Keratinocyte (primary cell): ENCODE data around the gene ITPR2. TPM values are rescaled to one million over a fixed set of nuclear protein-coding genes. Genes with fewer than 3 reads are reported as not detected.

Experiments used
- DNase-seq: peaks from one replicate; pipeline ENCODE4 v3.0.0-alpha.2; 2011; ENCODE audit warnings: low read depth, missing footprints, low spot score
- FAIRE-seq: peaks from 2 replicates; lab custom pipeline; 2011; peaks lifted over from hg19 to GRCh38; lab: Jason Lieb, UNC
- H2AFZ ChIP-seq: 2 replicates; pipeline ENCODE4 v1.6.0; 2012; ENCODE audit warnings: low read length, control low read depth, inconsistent platforms; ENCODE audit not compliant: control insufficient read depth
- H3K27ac ChIP-seq: 2 replicates; pipeline ENCODE4 v1.5.1; 2011; ENCODE audit warnings: low read length; ENCODE audit not compliant: control insufficient read depth, insufficient read depth
- H3K27me3 ChIP-seq: 3 replicates; pipeline ENCODE4 v1.6.0; 2011; ENCODE audit warnings: low read length; ENCODE audit not compliant: control insufficient read depth, insufficient read depth; ENCODE audit errors: extremely low read depth
- H3K36me3 ChIP-seq, 2 experiments: 2 replicates in 1 of 2; 3 replicates in 1 of 2; pipeline ENCODE4 v1.5.1; 2011; ENCODE audit warnings: low read length in 2 of 2, mild to moderate bottlenecking in 1 of 2; ENCODE audit not compliant: control insufficient read depth in 2 of 2, insufficient read depth in 2 of 2; ENCODE audit errors: extremely low read depth in 1 of 2
- H3K4me1 ChIP-seq: 3 replicates; pipeline ENCODE4 v1.5.1; 2011; ENCODE audit warnings: low read length; ENCODE audit not compliant: control insufficient read depth, insufficient read depth; ENCODE audit errors: extremely low read depth
- H3K4me2 ChIP-seq: 3 replicates; pipeline ENCODE4 v1.6.0; 2011; ENCODE audit warnings: low read depth, low read length; ENCODE audit not compliant: control insufficient read depth, insufficient read depth; ENCODE audit errors: extremely low read depth
- H3K4me3 ChIP-seq, 3 experiments: fragments of 200-600 bp in 1 of 3; sonication (generic) in 1 of 3; 2 replicates in 2 of 3; 3 replicates in 1 of 3; pipeline ENCODE4 v1.5.1; 2011 to 2016; ENCODE audit warnings: low read length in 3 of 3, mild to moderate bottlenecking in 3 of 3, control low read depth in 2 of 3, inconsistent platforms in 1 of 3, low read depth in 1 of 3, mixed read lengths in 1 of 3, mixed run types in 1 of 3, moderate library complexity in 1 of 3; ENCODE audit not compliant: control insufficient read depth in 2 of 3, insufficient read depth in 2 of 3; ENCODE audit errors: extremely low read depth in 1 of 3
- H3K79me2 ChIP-seq: 2 replicates; pipeline ENCODE4 v1.6.0; 2012; ENCODE audit warnings: low read length; ENCODE audit not compliant: control insufficient read depth, insufficient read depth
- H3K9ac ChIP-seq: 3 replicates; pipeline ENCODE4 v1.6.0; 2011; ENCODE audit warnings: low read length; ENCODE audit not compliant: control insufficient read depth, insufficient read depth; ENCODE audit errors: extremely low read depth
- H3K9me1 ChIP-seq: 3 replicates; pipeline ENCODE4 v1.6.0; 2011; ENCODE audit warnings: low read length; ENCODE audit not compliant: control insufficient read depth, insufficient read depth; ENCODE audit errors: extremely low read depth
- H3K9me3 ChIP-seq: 2 replicates; pipeline ENCODE4 v1.5.1; 2012; ENCODE audit warnings: low read depth, low read length; ENCODE audit not compliant: control insufficient read depth
- H4K20me1 ChIP-seq: 3 replicates; pipeline ENCODE4 v1.6.0; 2011; ENCODE audit warnings: low read length; ENCODE audit not compliant: control insufficient read depth, insufficient read depth; ENCODE audit errors: extremely low read depth
- EZH2 ChIP-seq: IDR thresholded peaks from one replicate; pipeline ENCODE4 v1.6.1; 2012; ENCODE audit warnings: inconsistent platforms, mild to moderate bottlenecking, low read length, moderate library complexity
- dilution Hi-C: fragments of 300-500 bp; cut with MboI; formaldehyde crosslinking; loops from one replicate; pipeline ENCODE4 v1.7.0; 2020; ENCODE audit warnings: low sequenced_read_pairs; ENCODE audit not compliant: extremely low pct_ligation_motif_present
- polyA plus RNA-seq, 5 experiments: library from polyadenylated mRNA; depleted of rRNA in 3 of 5; stranded (reverse) in 3 of 5; stranded (forward) in 1 of 5; unstranded in 1 of 5; fragments of >200 nt; gene quantifications; 1 replicate in 1 of 5; 2 replicates in 3 of 5; 3 replicates in 1 of 5; pipeline versions ENCODE4 v1.2.1 to v1.2.3, GENCODE V29; 2011 to 2012; ENCODE audit warnings: missing spikeins in 2 of 5, low read depth in 1 of 5, low replicate concordance in 1 of 5
- TF ChIP-seq, protein P1 (sequence below), 3 experiments: IDR thresholded peaks in 1 of 3; conservative IDR thresholded peaks in 1 of 3; optimal IDR thresholded peaks in 1 of 3; 2 replicates in 2 of 3; 3 replicates in 1 of 3; pipeline versions ENCODE3 to v1.5.1; 2011; ENCODE audit warnings: low read length in 3 of 3, mild to moderate bottlenecking in 3 of 3, moderate library complexity in 2 of 3, control low read depth in 1 of 3, inconsistent platforms in 1 of 3; ENCODE audit not compliant: insufficient read depth in 2 of 3; ENCODE audit errors: extremely low read depth in 1 of 3

ITPR2 gene
- polyA plus RNA-seq, 1 donor (not counting 4 experiments of a cell fraction or from before 2014, with no cell fraction given) = 7.6 TPM

GRCh38 chr12:26659930-26660329 lies 173.1 kb downstream of the ITPR2 start:
- H3K79me2 ChIP-seq = no peaks in the 10 kb centered on the region
- TF ChIP-seq EZH2 = no peak
- TF ChIP-seq, protein P1, sequence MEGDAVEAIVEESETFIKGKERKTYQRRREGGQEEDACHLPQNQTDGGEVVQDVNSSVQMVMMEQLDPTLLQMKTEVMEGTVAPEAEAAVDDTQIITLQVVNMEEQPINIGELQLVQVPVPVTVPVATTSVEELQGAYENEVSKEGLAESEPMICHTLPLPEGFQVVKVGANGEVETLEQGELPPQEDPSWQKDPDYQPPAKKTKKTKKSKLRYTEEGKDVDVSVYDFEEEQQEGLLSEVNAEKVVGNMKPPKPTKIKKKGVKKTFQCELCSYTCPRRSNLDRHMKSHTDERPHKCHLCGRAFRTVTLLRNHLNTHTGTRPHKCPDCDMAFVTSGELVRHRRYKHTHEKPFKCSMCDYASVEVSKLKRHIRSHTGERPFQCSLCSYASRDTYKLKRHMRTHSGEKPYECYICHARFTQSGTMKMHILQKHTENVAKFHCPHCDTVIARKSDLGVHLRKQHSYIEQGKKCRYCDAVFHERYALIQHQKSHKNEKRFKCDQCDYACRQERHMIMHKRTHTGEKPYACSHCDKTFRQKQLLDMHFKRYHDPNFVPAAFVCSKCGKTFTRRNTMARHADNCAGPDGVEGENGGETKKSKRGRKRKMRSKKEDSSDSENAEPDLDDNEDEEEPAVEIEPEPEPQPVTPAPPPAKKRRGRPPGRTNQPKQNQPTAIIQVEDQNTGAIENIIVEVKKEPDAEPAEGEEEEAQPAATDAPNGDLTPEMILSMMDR (optimal IDR thresholded peaks at IDR 0.05 in 1 of 3, IDR thresholded peaks at IDR 0.05 in 1 of 3, conservative IDR thresholded peaks at IDR 0.05 in 1 of 3; ENCODE audit: extremely low read depth in 1 of 3, insufficient read depth in 2 of 3, low read length in 3 of 3) = no peak
- no peak overlapping the region for H3K27ac ChIP-seq
- H2AFZ ChIP-seq = no peak overlapping the region
- H3K4me2 ChIP-seq = no peak overlapping the region
- H3K4me1 ChIP-seq = no peaks in the 10 kb centered on the region
- dilution Hi-C loops = no loop called here
- no peaks in the 10 kb centered on the region for H3K27me3 ChIP-seq
- no peaks in the 10 kb centered on the region for H3K9me1 ChIP-seq
- no peaks in the 10 kb centered on the region for H3K9me3 ChIP-seq
- FAIRE-seq (peak; percentile 39), DNase-seq (no peak)
- H3K4me3 ChIP-seq = no peak overlapping the region
- no peaks in the 10 kb centered on the region for H4K20me1 ChIP-seq
- no peak overlapping the region for H3K9ac ChIP-seq
- peaks cover 0 to 1% of the 10 kb centered on the region in 2 experiments for H3K36me3 ChIP-seq

GRCh38 chr12:26658991-26659390 lies 174.0 kb downstream of the ITPR2 start:
- Histone ChIP-seq H3K27ac (no peak overlapping the region), H3K27me3 (no peaks in the 10 kb centered on the region), H3K4me1 (no peaks in the 10 kb centered on the region), H3K9me1 (no peaks in the 10 kb centered on the region), H3K9ac (no peak overlapping the region), H3K36me3 (peaks cover 0 to 1% of the 10 kb centered on the region in 2 experiments), H3K9me3 (no peaks in the 10 kb centered on the region), H3K4me3 (no peak overlapping the region), H4K20me1 (no peaks in the 10 kb centered on the region), H2AFZ (no peak overlapping the region), H3K79me2 (no peaks in the 10 kb centered on the region), H3K4me2 (no peak overlapping the region)
- FAIRE-seq = no peak
- no peak for DNase-seq
- TF ChIP-seq EZH2 = no peak
- TF ChIP-seq, protein P1 (optimal IDR thresholded peaks at IDR 0.05 in 1 of 3, IDR thresholded peaks at IDR 0.05 in 1 of 3, conservative IDR thresholded peaks at IDR 0.05 in 1 of 3; ENCODE audit: extremely low read depth in 1 of 3, insufficient read depth in 2 of 3, low read length in 3 of 3) = no peak
- dilution Hi-C loops = no loop called here
